Measurements from ENCODE around the gene MED27. TPM values are rescaled to one million over a fixed set of nuclear protein-coding genes. Genes with fewer than 3 reads are reported as not detected.

Gene MED27
- polyA plus RNA-seq, 5 donors = 14.5 to 18.9 (median 15.5) TPM

GRCh38 chr9:131885144-131885609 is 194.5 kb downstream of the MED27 start:
- DNase-seq = no peak

- no peak for DNase-seq
These were observed 195.4 kb downstream of the MED27 start for GRCh38 chr9:131884222-131884621.

- no peak for DNase-seq
These were observed 198.7 kb downstream of the MED27 start for GRCh38 chr9:131880833-131881583.

GRCh38 chr9:131879911-131880290 is 199.8 kb downstream of the MED27 start:
- DNase-seq = no peak

GRCh38 chr9:131879181-131879910 is 200.3 kb downstream of the MED27 start:
- no peak for DNase-seq

- no peak for DNase-seq
These were observed 203.2 kb downstream of the MED27 start for GRCh38 chr9:131876486-131876885.

- no peak for DNase-seq
These were observed 203.7 kb downstream of the MED27 start for GRCh38 chr9:131875828-131876485.

- DNase-seq = no peak
These were observed 204.6 kb downstream of the MED27 start for GRCh38 chr9:131874916-131875670.

GRCh38 chr9:131874447-131874846 is 205.2 kb downstream of the MED27 start:
- no peak for DNase-seq

- no peak for DNase-seq
These were observed 205.7 kb downstream of the MED27 start for GRCh38 chr9:131873891-131874440.

- no peak for DNase-seq
These were observed 206.3 kb downstream of the MED27 start for GRCh38 chr9:131873335-131873734.

- DNase-seq = no peak
These were observed 207.0 kb downstream of the MED27 start for GRCh38 chr9:131872702-131873101.

- DNase-seq = no peak
These were observed 207.7 kb downstream of the MED27 start for GRCh38 chr9:131872006-131872405.

- no peak for DNase-seq
These were observed 209.5 kb downstream of the MED27 start for GRCh38 chr9:131870156-131870555.

GRCh38 chr9:131869348-131869747 is 210.3 kb downstream of the MED27 start:
- no peak for DNase-seq

- peak; percentile 86 to 90 for DNase-seq
These were observed 210.9 kb downstream of the MED27 start for GRCh38 chr9:131868766-131869165.

- no peak for DNase-seq
These were observed 212.0 kb downstream of the MED27 start for GRCh38 chr9:131867611-131868192.

GRCh38 chr9:131865446-131866195 is 214.0 kb downstream of the MED27 start:
- DNase-seq = no peak

- no peak for DNase-seq
These were observed 215.1 kb downstream of the MED27 start for GRCh38 chr9:131864531-131864930.

- DNase-seq = no peak
These were observed 216.3 kb downstream of the MED27 start for GRCh38 chr9:131863306-131863896.
